Vagina (tissue), 2 donors: ENCODE results near the gene TMEM190. TPM values are rescaled to one million over a fixed set of nuclear protein-coding genes. Genes with fewer than 3 reads are reported as not detected.
"Not testable (repeated sequence)": the region's sequence is repeated elsewhere in the genome, so short reads cannot be mapped to it uniquely, and the experiment has no call there.

Experiments
- DNase-seq, 2 donors: peaks; one replicate each; pipeline ENCODE4 v3.0.0-alpha.2; 2017; ENCODE audit errors: extremely low spot score in 2 of 2
- H3K27ac ChIP-seq: fragments of 200-600 bp; sonication (generic); one replicate; pipeline ENCODE4 v1.5.1; 2019
- H3K27me3 ChIP-seq: fragments of 200-600 bp; sonication (generic); one replicate; pipeline ENCODE4 v1.5.1; 2019
- H3K36me3 ChIP-seq, 2 donors: fragments of 200-600 bp; sonication (generic); one replicate each; pipeline ENCODE4 v1.5.1; 2017 to 2019
- H3K4me1 ChIP-seq: fragments of 200-600 bp; sonication (generic); one replicate; pipeline ENCODE4 v1.5.1; 2019
- H3K4me3 ChIP-seq, 2 donors: fragments of 200-600 bp; sonication (generic); 1 replicate in 1 of 2; 2 replicates in 1 of 2; pipeline ENCODE4 v1.5.1; 2016 to 2019
- H3K9me3 ChIP-seq: fragments of 200-600 bp; sonication (generic); one replicate; pipeline ENCODE4 v1.5.1; 2019
- POLR2A ChIP-seq, 2 donors: fragments of 450-650 bp; IDR thresholded peaks; one replicate each; pipeline ENCODE4 v1.6.1; 2017; ENCODE audit warnings: antibody characterized with exemption in 2 of 2, mild to moderate bottlenecking in 2 of 2, moderate library complexity in 2 of 2
- POLR2AphosphoS5 ChIP-seq, 2 donors: sonication (generic); formaldehyde crosslinking; IDR thresholded peaks; one replicate each; pipeline ENCODE4 v1.9.0; 2017; ENCODE audit warnings: antibody characterized with exemption in 2 of 2, mild to moderate bottlenecking in 2 of 2, low read depth in 1 of 2; ENCODE audit not compliant: insufficient read depth in 1 of 2
- intact Hi-C: fragments of 100-400 bp; cut with DNase I; formaldehyde crosslinking; loops from one replicate; pipeline ENCODE4 v1.15.1; 2023
- total RNA-seq: library from RNA; depleted of rRNA; stranded (reverse); fragments of >200 nt; gene quantifications from one replicate; pipeline ENCODE4 v1.2.3, GENCODE V29; 2016
- TF ChIP-seq, protein P1 (sequence below), 3 experiments: fragments of 450-650 bp in 2 of 3; fragments of 200-600 bp in 1 of 3; sonication (generic) in 1 of 3; IDR thresholded peaks; one replicate each; pipeline ENCODE4 v1.5.1; 2017 to 2019; ENCODE audit warnings: antibody characterized with exemption in 3 of 3, mild to moderate bottlenecking in 2 of 3, moderate library complexity in 2 of 3

TMEM190 gene
- total RNA-seq, 1 donor from 2014 or later = not detected

DNA sequence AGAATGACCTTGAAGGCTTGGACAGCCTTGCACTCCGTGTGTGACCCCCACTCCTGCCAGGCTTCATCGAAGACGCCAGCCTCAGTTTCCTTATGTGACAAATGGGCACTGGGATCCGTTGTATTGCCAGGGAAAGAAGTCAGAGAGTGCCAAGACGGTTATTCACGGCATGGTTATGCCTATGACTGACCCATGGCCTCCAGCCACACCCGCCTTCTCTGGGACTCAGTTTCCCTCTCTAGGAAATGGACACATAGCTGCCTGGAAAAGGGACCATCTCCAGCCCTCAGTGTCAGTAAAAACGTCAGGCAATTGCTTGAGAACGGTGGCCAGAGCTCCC lies 31.9 kb downstream of the TMEM190 start:
- H3K27me3 ChIP-seq = no peaks in the 10 kb centered on the region
- intact Hi-C loops = loop anchor here (10.0 kb wide), 1 partner anchor 196 kb away; the partner anchor contains the start of genes ZNF524 and ZNF865
- DNase-seq = no peak
- no peaks in the 10 kb centered on the region for H3K9me3 ChIP-seq
- H3K4me3 ChIP-seq = peak overlapping the region; percentile 76 to 100
- peaks cover 26% of the 10 kb centered on the region for H3K4me1 ChIP-seq
- H3K27ac ChIP-seq = peak overlapping the region; percentile 92
- peaks cover 0 to 17% of the 10 kb centered on the region in 2 donors for H3K36me3 ChIP-seq
- TF ChIP-seq POLR2A (IDR thresholded peaks at IDR 0.05) = no peak
- TF ChIP-seq, protein P1, sequence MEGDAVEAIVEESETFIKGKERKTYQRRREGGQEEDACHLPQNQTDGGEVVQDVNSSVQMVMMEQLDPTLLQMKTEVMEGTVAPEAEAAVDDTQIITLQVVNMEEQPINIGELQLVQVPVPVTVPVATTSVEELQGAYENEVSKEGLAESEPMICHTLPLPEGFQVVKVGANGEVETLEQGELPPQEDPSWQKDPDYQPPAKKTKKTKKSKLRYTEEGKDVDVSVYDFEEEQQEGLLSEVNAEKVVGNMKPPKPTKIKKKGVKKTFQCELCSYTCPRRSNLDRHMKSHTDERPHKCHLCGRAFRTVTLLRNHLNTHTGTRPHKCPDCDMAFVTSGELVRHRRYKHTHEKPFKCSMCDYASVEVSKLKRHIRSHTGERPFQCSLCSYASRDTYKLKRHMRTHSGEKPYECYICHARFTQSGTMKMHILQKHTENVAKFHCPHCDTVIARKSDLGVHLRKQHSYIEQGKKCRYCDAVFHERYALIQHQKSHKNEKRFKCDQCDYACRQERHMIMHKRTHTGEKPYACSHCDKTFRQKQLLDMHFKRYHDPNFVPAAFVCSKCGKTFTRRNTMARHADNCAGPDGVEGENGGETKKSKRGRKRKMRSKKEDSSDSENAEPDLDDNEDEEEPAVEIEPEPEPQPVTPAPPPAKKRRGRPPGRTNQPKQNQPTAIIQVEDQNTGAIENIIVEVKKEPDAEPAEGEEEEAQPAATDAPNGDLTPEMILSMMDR (IDR thresholded peaks at IDR 0.05) = peak in 1 of 3 experiments; percentile 4

DNA sequence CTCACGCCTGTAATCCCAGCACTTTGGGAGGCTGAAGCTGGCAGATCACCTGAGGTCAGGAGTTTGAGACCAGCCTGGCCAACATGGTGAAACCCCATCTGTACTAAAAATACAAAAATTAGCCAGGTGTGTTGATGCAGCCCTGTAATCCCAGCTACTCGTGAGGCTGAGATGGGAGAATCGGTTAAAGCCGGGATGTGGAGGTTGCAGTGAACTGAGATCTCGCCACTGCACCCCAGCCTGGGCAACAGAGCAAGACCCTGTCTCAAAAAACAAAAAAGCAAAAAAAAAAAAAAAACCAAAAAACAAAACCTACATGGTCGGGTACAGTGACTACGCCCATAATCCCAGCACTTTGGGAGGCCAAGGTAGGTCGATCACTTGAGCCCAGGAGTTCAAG lies 32.6 kb downstream of the TMEM190 start:
- H3K4me1 ChIP-seq = peaks cover 26% of the 10 kb centered on the region
- intact Hi-C loops = loop anchor here (10.0 kb wide), 1 partner anchor 196 kb away; the partner anchor contains the start of genes ZNF524 and ZNF865
- H3K36me3 ChIP-seq = peaks cover 0 to 11% of the 10 kb centered on the region in 2 donors
- H3K27me3 ChIP-seq, DNase-seq, H3K9me3 ChIP-seq, H3K4me3 ChIP-seq: not testable (repeated sequence)
- peak overlapping the region; percentile 92 for H3K27ac ChIP-seq

DNA sequence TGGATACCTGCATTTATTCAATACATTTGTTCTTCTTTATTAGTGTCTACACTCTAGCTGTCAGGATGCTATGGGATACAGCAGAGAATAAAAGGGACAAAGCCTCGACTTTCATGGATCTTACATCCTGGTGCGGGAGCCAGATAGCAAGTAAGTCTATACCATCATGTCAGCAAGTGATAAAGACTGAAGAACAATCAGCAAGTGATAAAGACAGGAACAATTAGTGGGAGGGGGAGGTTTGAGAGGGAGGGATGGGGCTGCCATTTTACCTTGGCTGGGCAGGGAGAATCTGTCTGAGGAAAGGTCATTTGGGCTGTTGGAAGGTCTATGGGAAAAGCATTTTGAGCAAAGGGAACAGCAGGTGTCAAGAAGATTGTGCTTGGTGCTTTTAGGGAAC lies 33.5 kb downstream of the TMEM190 start:
- H3K27ac ChIP-seq = no peak overlapping the region
- intact Hi-C loops = loop anchor here (10.0 kb wide), 1 partner anchor 265 kb away; the partner anchor contains the start of gene TNNT1
- peaks cover 26% of the 10 kb centered on the region for H3K4me1 ChIP-seq
- no peaks in the 10 kb centered on the region for H3K9me3 ChIP-seq
- peaks cover 0 to 5% of the 10 kb centered on the region in 2 donors for H3K36me3 ChIP-seq
- TF ChIP-seq POLR2A (IDR thresholded peaks at IDR 0.05) (no peak), POLR2AphosphoS5 (IDR thresholded peaks at IDR 0.05; ENCODE audit: insufficient read depth in 1 of 2, low read depth in 1 of 2) (no peak)
- TF ChIP-seq, protein P1 (IDR thresholded peaks at IDR 0.05) = no peak
- H3K27me3 ChIP-seq = no peaks in the 10 kb centered on the region
- no peak overlapping the region for H3K4me3 ChIP-seq
- DNase-seq = no peak

DNA sequence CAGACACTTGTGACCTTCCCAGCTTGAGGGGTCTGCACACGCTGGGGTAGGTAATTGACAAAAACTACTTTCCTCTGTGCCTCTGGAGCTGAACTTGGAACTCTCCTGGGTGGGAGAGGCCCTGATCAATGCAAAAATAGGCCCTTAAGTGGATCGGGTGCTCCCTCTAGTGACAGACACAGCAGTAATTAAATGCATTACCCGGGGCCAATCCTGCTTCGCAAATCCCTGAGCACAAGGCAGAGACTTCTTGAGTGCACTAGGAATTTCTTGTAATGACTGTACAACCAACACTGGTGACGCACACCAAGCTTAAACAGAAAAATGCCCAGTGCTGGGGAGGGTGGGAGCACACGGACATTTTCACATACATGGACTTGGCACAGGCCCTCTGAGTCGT lies 41.6 kb downstream of the TMEM190 start:
- TF ChIP-seq POLR2AphosphoS5 (IDR thresholded peaks at IDR 0.05; ENCODE audit: insufficient read depth in 1 of 2, low read depth in 1 of 2) = no peak
- TF ChIP-seq, protein P1 (IDR thresholded peaks at IDR 0.05) = peak; percentile 40 to 53 (median 50)
- no peaks in the 10 kb centered on the region for H3K9me3 ChIP-seq
- intact Hi-C loops = loop anchor here (10.0 kb wide), 1 partner anchor 273 kb away; the partner anchor contains the start of gene TNNT1
- no peaks in the 10 kb centered on the region for H3K4me1 ChIP-seq
- no peaks in the 10 kb centered on the region for H3K36me3 ChIP-seq
- H3K27ac ChIP-seq = no peak overlapping the region
- H3K4me3 ChIP-seq = no peak overlapping the region
- DNase-seq = no peak
- H3K27me3 ChIP-seq = no peaks in the 10 kb centered on the region

DNA sequence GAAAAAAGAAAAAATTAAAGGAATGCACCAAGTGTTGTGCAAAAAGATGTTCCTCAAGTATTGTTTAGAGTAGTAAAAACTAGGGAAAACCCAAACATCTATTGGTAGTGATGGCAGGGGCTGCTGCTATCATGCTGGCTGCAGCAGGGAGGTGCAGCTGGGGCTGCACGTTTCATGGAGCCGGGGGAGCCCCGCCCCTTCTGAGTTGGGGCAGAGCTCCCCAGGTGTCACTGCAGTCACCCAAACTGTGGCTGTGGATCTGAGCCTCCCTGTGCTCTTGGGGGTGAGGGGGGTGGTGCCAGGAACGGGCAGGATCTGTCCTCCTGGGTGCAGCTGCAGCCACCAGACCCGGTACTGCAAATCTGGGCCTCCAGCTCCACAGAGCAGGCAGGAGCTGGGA lies 42.5 kb downstream of the TMEM190 start:
- intact Hi-C loops = loop anchor here (10.0 kb wide), 1 partner anchor 274 kb away; the partner anchor contains the start of gene TNNT1

More for the DNA sequence above, 42.5 kb downstream of the TMEM190 start:
- no peak for TF ChIP-seq POLR2A (IDR thresholded peaks at IDR 0.05)
- TF ChIP-seq, protein P1 (IDR thresholded peaks at IDR 0.05) = no peak
- no peak for TF ChIP-seq POLR2AphosphoS5 (IDR thresholded peaks at IDR 0.05; ENCODE audit: insufficient read depth in 1 of 2, low read depth in 1 of 2)
- Histone ChIP-seq H3K27me3 (no peaks in the 10 kb centered on the region), H3K4me1 (no peaks in the 10 kb centered on the region), H3K9me3 (no peaks in the 10 kb centered on the region), H3K36me3 (no peaks in the 10 kb centered on the region), H3K4me3 (no peak overlapping the region), H3K27ac (no peak overlapping the region)
- no peak for DNase-seq
